Kidney (tissue), 14 donors: ENCODE data around the gene MED26. TPM values are rescaled to one million over a fixed set of nuclear protein-coding genes. Genes with fewer than 3 reads are reported as not detected.
A peak's percentile ranks its signal among the peaks of the same experiment; 100 is the strongest.

Experiments used
- DNase-seq, 5 donors: peaks; one replicate each; pipeline ENCODE4 v3.0.0-alpha.2; 2013 to 2020
- FAIRE-seq: peaks from 2 replicates; lab custom pipeline; 2012; peaks lifted over from hg19 to GRCh38; lab: Jason Lieb, UNC
- H3K27ac ChIP-seq, 2 donors: one replicate each; pipeline ENCODE4 v1.7.0; 2013; ENCODE audit warnings: low read depth in 2 of 2, low read length in 2 of 2, inconsistent platforms in 1 of 2
- H3K27me3 ChIP-seq: one replicate; pipeline ENCODE4 v1.7.1; 2013; ENCODE audit warnings: low read length, inconsistent platforms; ENCODE audit not compliant: control insufficient read depth, insufficient read depth
- H3K36me3 ChIP-seq, 3 donors: one replicate each; pipeline versions ENCODE4 v1.7.0 to v1.7.1; 2013; ENCODE audit warnings: low read length in 3 of 3, control low read depth in 1 of 3, inconsistent platforms in 1 of 3; ENCODE audit not compliant: insufficient read depth in 3 of 3, control insufficient read depth in 2 of 3
- H3K4me1 ChIP-seq, 3 donors: one replicate each; pipeline versions ENCODE4 v1.7.0 to v1.7.1; 2013; ENCODE audit warnings: low read length in 3 of 3, inconsistent platforms in 1 of 3, low read depth in 1 of 3; ENCODE audit not compliant: control insufficient read depth in 2 of 3, insufficient read depth in 2 of 3
- H3K4me3 ChIP-seq, 3 donors: one replicate each; pipeline versions ENCODE4 v1.7.0 to v1.8.1; 2013; ENCODE audit warnings: low read length in 3 of 3, control low read depth in 1 of 3, inconsistent platforms in 1 of 3
- H3K9ac ChIP-seq, 3 donors: one replicate each; pipeline versions ENCODE4 v1.7.0 to v1.7.1; 2013; ENCODE audit warnings: low read length in 3 of 3, control low read depth in 1 of 3, inconsistent platforms in 1 of 3
- H3K9me3 ChIP-seq, 3 donors: one replicate each; pipeline versions ENCODE4 v1.7.0 to v1.7.1; 2013; ENCODE audit warnings: low read length in 3 of 3, control low read depth in 1 of 3, inconsistent platforms in 1 of 3; ENCODE audit not compliant: control insufficient read depth in 2 of 3, insufficient read depth in 1 of 3
- CTCF ChIP-seq: IDR thresholded peaks from 3 replicates; pipeline ENCODE4 v1.5.1; 2012; ENCODE audit warnings: mild to moderate bottlenecking, moderate library complexity, borderline replicate concordance; ENCODE audit not compliant: insufficient read depth; ENCODE audit errors: extremely low read depth
- intact Hi-C: fragments of 100-400 bp; cut with DNase I; formaldehyde crosslinking; loops from one replicate; pipeline ENCODE4 v1.11.1; 2022
- polyA plus RNA-seq: library from polyadenylated mRNA; stranded (reverse); fragments of 350-450 nt; fragmentation: Illumina TruSeq; extraction: RNeasy Lipid Tissue Mini Kit (QIAGEN cat#74804); gene quantifications from one replicate; pipeline ENCODE4 v1.2.3, GENCODE V29; 2014; ENCODE audit warnings: low read depth, low replicate concordance; ENCODE audit not compliant: insufficient read depth
- total RNA-seq: library from RNA; stranded (reverse); fragmentation: NEBNext Ultra II Directional; extraction: Animal tissue kit (Norgen Biotek cat#: 25700); gene quantifications from one replicate; pipeline ENCODE4 v1.2.1, GENCODE V29; 2021
- donor health status: control.
- donor health status: control.
- donor health status: control.
- donor health status: control.
- donor health status: control.
- donor health status: DM: yes; HTN: yes; CAD: no.
- donor health status: Normal renal cell carcinoma (clear cell type).

The MED26 gene
- total and polyA plus RNA-seq, 2 donors from 2014 or later, result 3.6 to 11.8 TPM

GRCh38 chr19:16571283-16571682 lies 56.7 kb downstream of the MED26 start:
- intact Hi-C loops, result no loop called here
- Histone ChIP-seq H3K9ac (peak overlapping the region; percentile 13 to 66 (median 58)), H3K4me3 (peak overlapping the region; percentile 75 to 87 (median 80)), H3K27me3 (no peaks in the 10 kb centered on the region), H3K9me3 (no peaks in the 10 kb centered on the region), H3K27ac (no peak overlapping the region), H3K36me3 (peaks cover under 1 to 27% (median 8%) of the 10 kb centered on the region in 3 donors), H3K4me1 (peaks cover 0 to 26% (median 6%) of the 10 kb centered on the region in 3 donors)
- TF ChIP-seq CTCF, result no peak
- DNase-seq (peak in 1 of 5 donors; percentile 57), FAIRE-seq (no peak)

- no peak for TF ChIP-seq CTCF
- H3K4me1 ChIP-seq, result peaks cover 0 to 24% (median 6%) of the 10 kb centered on the region in 3 donors
- no peak overlapping the region for H3K4me3 ChIP-seq
- H3K9ac ChIP-seq, result no peak overlapping the region
- no peaks in the 10 kb centered on the region for H3K27me3 ChIP-seq
- DNase-seq, result no peak
- intact Hi-C loops, result no loop called here
- no peak for FAIRE-seq
- H3K27ac ChIP-seq, result no peak overlapping the region
- H3K9me3 ChIP-seq, result no peaks in the 10 kb centered on the region
- peaks cover 4 to 27% (median 8%) of the 10 kb centered on the region in 3 donors for H3K36me3 ChIP-seq
Measured at GRCh38 chr19:16569609-16570320, 58.2 kb downstream of the MED26 start.

- no peak for FAIRE-seq
- Histone ChIP-seq H3K4me3 (no peak overlapping the region), H3K4me1 (peaks cover 0 to 7% (median 6%) of the 10 kb centered on the region in 3 donors), H3K27ac (no peak overlapping the region), H3K9me3 (no peaks in the 10 kb centered on the region), H3K9ac (no peak overlapping the region), H3K27me3 (no peaks in the 10 kb centered on the region), H3K36me3 (peaks cover 5 to 44% (median 14%) of the 10 kb centered on the region in 3 donors)
- no peak for DNase-seq
- no peak for TF ChIP-seq CTCF
- intact Hi-C loops, result no loop called here
Measured at GRCh38 chr19:16566702-16567101, 61.3 kb downstream of the MED26 start.
